SJSA1 (cell line): ENCODE measurements around the gene NAGK. TPM values are rescaled to one million over a fixed set of nuclear protein-coding genes. Genes with fewer than 3 reads are reported as not detected.
"Not testable (repeated sequence)": the region's sequence is repeated elsewhere in the genome, so short reads cannot be mapped to it uniquely, and the experiment has no call there.

Source experiments
- DNase-seq, 2 experiments: peaks; one replicate each; pipeline ENCODE4 v3.0.0-alpha.2; 2015 to 2020; ENCODE audit warnings: low spot score in 2 of 2, low read depth in 1 of 2
- H3K27ac ChIP-seq: fragments of 250-450 bp; sonication (Bioruptor Pico); 2 replicates; pipeline ENCODE4 v1.5.1; 2020; ENCODE audit warnings: mild to moderate bottlenecking, moderate library complexity
- H3K27me3 ChIP-seq: fragments of 250-450 bp; sonication (Bioruptor Pico); replicated peaks from 2 replicates; pipeline ENCODE4 v1.5.1; 2020; ENCODE audit warnings: mild to moderate bottlenecking, moderate library complexity
- H3K36me3 ChIP-seq: fragments of 250-450 bp; sonication (Bioruptor Pico); 2 replicates; pipeline ENCODE4 v1.5.1; 2020; ENCODE audit warnings: mild to moderate bottlenecking
- H3K4me1 ChIP-seq: fragments of 250-450 bp; sonication (Bioruptor Pico); replicated peaks from 2 replicates; pipeline ENCODE4 v1.6.1; 2021; ENCODE audit warnings: mild to moderate bottlenecking
- H3K4me3 ChIP-seq: fragments of 250-450 bp; sonication (Bioruptor Pico); 2 replicates; pipeline ENCODE4 v1.5.1; 2020; ENCODE audit warnings: mild to moderate bottlenecking
- H3K9me3 ChIP-seq: fragments of 250-450 bp; sonication (Bioruptor Pico); replicated peaks from 2 replicates; pipeline ENCODE4 v1.5.1; 2020; ENCODE audit warnings: mild to moderate bottlenecking
- total RNA-seq: library from RNA; depleted of rRNA; stranded (reverse); fragments of >200 nt; shearing (Covaris generic); gene quantifications from 2 replicates; pipeline ENCODE4 v1.2.3, GENCODE V29; 2014

NAGK gene
- total RNA-seq, 1 experiment from 2014 or later = 48.0 TPM

DNA sequence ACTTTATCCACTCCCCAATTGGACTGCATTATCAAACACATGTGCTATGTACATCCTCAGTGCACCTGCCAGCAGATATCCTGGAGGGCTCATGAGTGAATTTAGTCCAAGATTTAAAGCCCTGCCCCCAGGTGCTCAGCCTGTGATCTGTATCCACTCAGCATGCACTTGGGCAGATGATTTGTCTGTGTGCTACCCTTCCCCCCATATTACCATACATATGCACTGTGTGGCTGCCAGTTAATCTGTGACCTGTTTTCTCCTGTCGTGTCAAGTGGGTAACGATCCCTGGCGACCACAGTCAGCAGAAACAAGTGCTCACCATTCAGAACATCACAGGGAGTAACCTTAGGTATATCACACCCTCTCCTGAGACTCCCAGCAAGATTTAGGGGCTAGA lies 10.2 kb downstream of the NAGK start:
- Histone ChIP-seq H3K4me3 (no peak overlapping the region), H3K4me1 (no peaks in the 10 kb centered on the region), H3K36me3 (peaks cover 44% of the 10 kb centered on the region)

DNA sequence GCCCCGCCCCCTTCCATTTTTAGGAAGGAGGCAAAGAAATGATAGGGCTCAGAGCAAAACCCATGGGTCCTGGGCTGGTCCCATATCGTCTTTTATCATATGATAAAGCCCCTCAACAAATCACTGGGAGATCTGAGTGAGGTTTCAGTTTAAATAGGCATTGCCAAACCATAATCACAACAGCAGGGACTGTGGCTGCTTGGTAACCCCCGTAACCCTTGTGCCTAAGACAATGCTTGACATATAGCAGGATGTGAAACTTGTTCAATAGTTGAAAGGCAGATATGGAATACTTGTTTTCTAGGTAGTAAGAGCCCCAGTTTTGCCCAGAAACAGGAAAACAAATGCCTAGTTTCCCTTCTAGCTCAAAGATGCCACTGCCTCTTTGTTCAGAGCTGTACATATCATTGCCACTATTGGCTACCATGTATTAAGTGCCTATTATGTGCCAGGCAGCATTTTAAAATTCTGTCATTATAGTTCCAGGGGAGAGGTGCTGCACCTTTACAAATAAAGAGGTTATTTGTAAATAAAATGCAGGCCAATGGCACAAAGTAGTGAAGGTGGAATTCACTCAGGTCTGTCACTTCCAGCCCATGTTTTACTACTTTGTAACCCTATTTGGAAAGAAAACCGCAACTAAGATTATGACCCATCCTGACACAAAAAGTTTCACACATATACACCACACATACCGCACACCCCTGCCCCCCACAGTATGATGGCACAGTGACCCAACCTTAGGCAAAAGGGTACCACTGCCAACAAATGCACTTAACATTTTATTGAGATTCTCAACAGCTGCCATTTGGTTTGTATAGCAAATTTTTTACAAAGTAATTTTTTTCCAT lies 14.2 kb downstream of the NAGK start:
- DNase-seq = no peak
- Histone ChIP-seq H3K27ac (no peak overlapping the region), H3K4me3 (no peak overlapping the region), H3K36me3 (peaks cover 15% of the 10 kb centered on the region), H3K9me3 (no peaks in the 10 kb centered on the region), H3K27me3 (peaks cover 7% of the 10 kb centered on the region; the same call in 1 of the 2 replicates), H3K4me1 (peaks cover 4% of the 10 kb centered on the region; the same call in 1 of the 2 replicates)

More for the DNA sequence above, 10.2 kb downstream of the NAGK start:
- no peak overlapping the region for H3K27ac ChIP-seq
- H3K9me3 ChIP-seq = no peaks in the 10 kb centered on the region
- DNase-seq = no peak
- H3K27me3 ChIP-seq = no peaks in the 10 kb centered on the region

DNA sequence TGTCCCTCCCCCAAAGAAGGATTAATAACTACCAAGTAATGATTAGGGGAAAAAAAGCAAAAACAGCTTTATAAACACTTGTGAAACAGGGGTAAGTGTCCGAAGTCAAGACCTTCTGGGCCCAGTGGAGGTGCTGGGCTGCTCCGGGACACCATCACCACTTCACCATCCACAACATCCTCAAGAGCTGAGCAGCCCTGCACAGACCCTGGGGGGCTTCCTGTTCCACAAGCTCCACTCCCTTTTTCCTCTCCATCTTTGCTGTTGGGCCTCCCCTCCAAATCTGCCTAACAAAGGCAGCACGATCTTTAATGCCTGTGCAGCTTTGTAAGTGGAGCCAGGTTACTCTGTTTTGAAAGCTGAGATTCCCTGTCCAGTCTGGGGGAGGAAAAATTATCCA lies 14.8 kb downstream of the NAGK start:
- H3K27ac ChIP-seq, H3K4me1 ChIP-seq, H3K4me3 ChIP-seq, DNase-seq, H3K27me3 ChIP-seq, H3K36me3 ChIP-seq, H3K9me3 ChIP-seq: not testable (repeated sequence)

DNA sequence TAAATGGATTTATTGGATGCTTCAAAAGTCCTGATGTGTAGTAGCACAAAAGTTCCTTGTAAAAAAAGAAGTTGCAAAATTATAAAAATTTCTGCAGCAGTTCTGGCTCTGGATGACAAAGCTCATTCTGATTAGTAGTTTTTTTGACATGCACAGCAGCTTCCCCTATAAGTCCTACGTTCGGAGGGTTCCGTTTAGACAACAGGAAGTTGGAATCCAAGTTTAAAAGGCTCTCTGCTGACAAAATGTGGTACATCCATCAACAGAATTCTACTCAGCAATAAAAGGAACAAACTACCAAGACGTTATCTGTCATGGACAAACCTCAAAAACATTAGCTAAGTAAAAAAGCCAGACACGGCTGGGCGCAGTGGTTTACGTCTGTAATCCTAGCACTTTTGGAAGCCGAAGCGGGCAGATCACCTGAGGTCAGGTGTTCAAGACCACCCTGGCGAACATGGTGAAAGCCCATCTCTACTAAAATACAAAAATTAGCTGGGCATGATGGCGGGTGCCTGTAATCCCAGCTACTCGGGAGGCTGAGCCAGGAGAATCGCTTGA lies 15.4 kb downstream of the NAGK start:
- H3K36me3 ChIP-seq, DNase-seq, H3K4me3 ChIP-seq, H3K9me3 ChIP-seq, H3K27me3 ChIP-seq, H3K27ac ChIP-seq, H3K4me1 ChIP-seq: not testable (repeated sequence)

GRCh38 chr2:71085325-71086003 lies 17.0 kb downstream of the NAGK start:
- H3K9me3 ChIP-seq, DNase-seq, H3K4me3 ChIP-seq, H3K27ac ChIP-seq, H3K27me3 ChIP-seq, H3K36me3 ChIP-seq, H3K4me1 ChIP-seq: not testable (repeated sequence)

- H3K4me3 ChIP-seq, H3K27ac ChIP-seq, DNase-seq, H3K27me3 ChIP-seq, H3K4me1 ChIP-seq, H3K36me3 ChIP-seq, H3K9me3 ChIP-seq: not testable (repeated sequence)
Observed at GRCh38 chr2:71089475-71089874, 21.0 kb downstream of the NAGK start.

DNA sequence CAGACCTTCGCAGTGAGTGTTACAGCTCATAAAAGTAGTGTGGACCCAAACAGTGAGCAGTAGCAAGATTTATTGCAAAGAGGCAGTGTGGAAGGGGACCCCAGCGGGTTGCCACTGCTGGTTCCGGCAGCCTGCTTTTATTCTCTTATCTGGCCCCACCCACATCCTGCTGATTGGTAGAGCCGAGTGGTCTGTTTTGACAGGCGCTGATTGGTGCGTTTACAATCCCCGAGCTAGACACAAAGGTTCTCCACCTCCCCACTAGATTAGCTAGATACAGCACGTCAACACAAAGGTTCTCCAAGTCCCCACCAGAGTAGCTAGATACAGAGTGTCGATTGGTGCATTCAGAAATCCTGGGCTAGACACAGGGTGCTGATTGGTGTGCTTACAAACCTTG lies 23.4 kb downstream of the NAGK start:
- H3K4me1 ChIP-seq, DNase-seq, H3K27ac ChIP-seq, H3K9me3 ChIP-seq, H3K36me3 ChIP-seq, H3K4me3 ChIP-seq: not testable (repeated sequence)
- peaks cover 14% of the 10 kb centered on the region for H3K27me3 ChIP-seq

GRCh38 chr2:71092491-71093260 lies 24.2 kb downstream of the NAGK start:
- H3K27me3 ChIP-seq = peaks cover 15% of the 10 kb centered on the region
- not testable (repeated sequence) for DNase-seq, H3K27ac ChIP-seq, H3K4me3 ChIP-seq, H3K9me3 ChIP-seq, H3K36me3 ChIP-seq, H3K4me1 ChIP-seq

DNA sequence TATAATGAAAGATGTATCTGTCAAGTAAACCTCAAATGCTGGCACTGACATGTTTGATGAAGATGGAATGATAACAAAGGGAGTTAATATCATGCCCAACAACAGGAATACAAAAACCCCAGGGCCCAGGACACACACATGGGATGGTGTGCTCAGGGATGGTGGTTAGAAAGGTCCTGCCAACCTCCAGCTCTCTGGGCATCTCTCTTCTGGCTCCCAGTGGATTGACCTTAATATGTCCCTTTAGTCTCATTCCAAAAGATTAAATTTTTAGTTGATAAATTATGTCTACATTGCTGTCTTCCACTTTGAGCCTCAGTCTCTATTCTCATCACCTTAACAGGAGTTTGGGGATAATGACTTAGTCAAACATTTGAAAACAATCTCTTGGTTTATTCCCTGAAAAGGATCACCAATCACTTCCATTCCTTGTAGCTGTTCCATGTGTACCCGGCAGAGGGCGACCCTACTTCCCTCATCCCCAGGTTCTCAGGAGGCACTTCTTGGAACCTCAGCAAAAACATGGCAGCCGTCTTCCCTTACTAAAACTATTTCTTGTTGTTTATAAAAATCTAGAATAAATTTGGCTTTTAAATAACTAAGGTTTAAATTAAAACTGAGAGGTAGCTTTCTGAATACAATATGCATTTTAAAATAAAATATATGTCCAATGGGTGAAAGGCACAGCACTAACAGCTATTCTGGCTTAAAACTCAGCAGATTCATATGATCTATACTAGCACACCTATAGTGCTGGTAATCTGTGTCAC lies 31.9 kb downstream of the NAGK start:
- 0 out of 2 replicates have a peak, but pooled peaks cover 3% of the 10 kb centered on the region for H3K4me1 ChIP-seq
- no peaks in the 10 kb centered on the region for H3K9me3 ChIP-seq
- no peak overlapping the region for H3K4me3 ChIP-seq
- H3K27me3 ChIP-seq = peaks cover 4% of the 10 kb centered on the region; the same call in 1 of the 2 replicates
- no peaks in the 10 kb centered on the region for H3K36me3 ChIP-seq
- no peak overlapping the region for H3K27ac ChIP-seq
- DNase-seq = peak; percentile 27 to 63

DNA sequence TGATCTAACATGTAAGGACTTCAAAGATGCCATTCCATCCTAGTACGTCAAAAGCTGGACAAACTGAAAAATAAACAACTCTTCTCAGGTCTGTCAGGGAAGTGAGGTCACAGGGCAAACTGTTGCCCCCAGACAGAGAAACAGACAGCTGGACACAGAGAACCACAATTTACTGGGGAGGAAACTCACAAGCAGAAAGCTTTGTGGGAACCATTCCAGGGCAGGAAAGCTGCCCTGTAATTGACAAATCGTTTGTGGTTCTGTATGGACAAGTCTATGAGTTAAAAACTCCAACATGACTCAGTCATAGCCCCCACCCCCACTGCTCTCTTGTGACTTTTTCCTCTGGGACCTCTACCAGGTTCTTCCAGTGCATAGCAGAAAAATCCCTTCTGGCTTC lies 33.2 kb downstream of the NAGK start:
- peak in 1 of 2 experiments; percentile 4 for DNase-seq

DNA sequence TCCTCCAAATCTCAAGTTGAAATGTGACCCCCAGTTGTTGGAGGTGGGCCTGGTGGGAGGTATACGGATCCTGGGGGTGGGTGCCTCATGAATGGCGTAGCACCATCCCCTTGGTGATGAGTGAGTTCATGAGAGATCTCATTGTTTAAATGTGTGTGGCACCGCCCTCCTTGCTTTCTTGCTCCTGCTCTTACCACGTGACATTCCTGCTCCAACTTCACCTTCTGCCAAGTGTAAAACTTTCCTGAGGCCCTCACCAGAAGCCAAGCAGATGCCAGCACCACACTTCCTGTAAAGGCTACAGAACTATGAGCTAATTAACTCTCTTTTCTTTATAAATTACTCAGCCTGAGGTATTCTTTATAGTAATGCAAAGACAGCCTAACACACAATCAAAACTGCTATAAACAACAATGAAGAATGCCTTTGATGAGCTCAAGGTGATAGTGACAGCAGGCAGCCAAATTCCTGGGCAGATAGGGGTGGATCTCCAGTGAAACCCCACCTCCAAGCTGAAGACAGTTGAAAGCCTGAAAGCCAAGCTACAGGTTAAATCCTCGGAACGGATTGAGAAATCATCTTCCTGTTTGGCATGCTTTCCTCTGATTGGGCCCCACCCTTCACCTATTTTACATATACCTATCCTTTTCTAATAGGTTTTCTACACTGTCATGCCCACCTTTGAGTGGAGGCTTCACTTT lies 34.7 kb downstream of the NAGK start:
- Histone ChIP-seq H3K27ac (no peak overlapping the region), H3K4me3 (no peak overlapping the region), H3K9me3 (no peaks in the 10 kb centered on the region), H3K27me3 (no peaks in the 10 kb centered on the region), H3K36me3 (no peaks in the 10 kb centered on the region), H3K4me1 (0 out of 2 replicates have a peak, but pooled peaks cover 3% of the 10 kb centered on the region)
- DNase-seq = no peak

More for the DNA sequence above, 33.2 kb downstream of the NAGK start:
- H3K4me1 ChIP-seq = 0 out of 2 replicates have a peak, but pooled peaks cover 3% of the 10 kb centered on the region
- H3K4me3 ChIP-seq = no peak overlapping the region
- no peaks in the 10 kb centered on the region for H3K9me3 ChIP-seq
- H3K27ac ChIP-seq = no peak overlapping the region
- H3K27me3 ChIP-seq = peaks cover 2% of the 10 kb centered on the region; the same call in 1 of the 2 replicates
- no peaks in the 10 kb centered on the region for H3K36me3 ChIP-seq

DNA sequence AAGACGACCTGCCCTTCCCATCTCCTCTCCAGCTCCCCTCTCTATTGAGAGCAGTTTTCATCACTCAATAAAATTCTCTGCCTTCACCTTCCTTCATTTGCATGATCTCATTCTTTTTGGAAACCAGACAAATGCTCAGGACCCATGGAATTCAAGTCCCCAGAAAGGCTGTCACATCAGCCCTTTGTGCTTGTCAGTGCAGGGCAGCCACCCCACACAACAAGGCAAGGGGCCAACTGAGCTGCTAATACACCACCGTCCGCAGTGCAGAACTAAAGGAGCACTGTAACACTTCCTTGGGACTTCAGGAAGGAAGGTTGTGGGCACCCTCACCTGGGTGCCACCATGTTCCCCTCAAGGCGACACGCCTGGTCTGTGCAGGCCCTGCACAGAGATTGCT lies 35.4 kb downstream of the NAGK start:
- no peaks in the 10 kb centered on the region for H3K9me3 ChIP-seq
- no peak overlapping the region for H3K27ac ChIP-seq
- no peaks in the 10 kb centered on the region for H3K36me3 ChIP-seq
- no peak for DNase-seq
- no peaks in the 10 kb centered on the region for H3K27me3 ChIP-seq
- no peak overlapping the region for H3K4me3 ChIP-seq
- H3K4me1 ChIP-seq = 0 out of 2 replicates have a peak, but pooled peaks cover 3% of the 10 kb centered on the region
